Subcutaneous adipose tissue (tissue), 4 donors: ENCODE measurements around the gene PACRG. TPM values are rescaled to one million over a fixed set of nuclear protein-coding genes. Genes with fewer than 3 reads are reported as not detected.

Experiments
- CTCF ChIP-seq: fragments of 450-650 bp; IDR thresholded peaks from one replicate; pipeline ENCODE4 v1.5.1; 2016; ENCODE audit warnings: low read depth, mild to moderate bottlenecking, control low read depth, antibody characterized with exemption, moderate library complexity
- total RNA-seq, 4 donors: library from RNA; depleted of rRNA; stranded (reverse); fragments of >200 nt; gene quantifications; one replicate each; pipeline ENCODE4 v1.1.0, GENCODE V29; 2016

Gene PACRG
- total RNA-seq, 4 donors from 2014 or later = 0.34 TPM; not detected in 3

- TF ChIP-seq CTCF = no peak
These were observed 18.3 kb upstream of the PACRG start for GRCh38 chr6:162709431-162709830.

GRCh38 chr6:162710419-162710818 is 17.4 kb upstream of the PACRG start:
- TF ChIP-seq CTCF = no peak

GRCh38 chr6:162710936-162711335 is 16.8 kb upstream of the PACRG start:
- no peak for TF ChIP-seq CTCF

- no peak for TF ChIP-seq CTCF
These were observed 16.4 kb upstream of the PACRG start for GRCh38 chr6:162711376-162711775.

GRCh38 chr6:162712694-162713093 is 15.1 kb upstream of the PACRG start:
- no peak for TF ChIP-seq CTCF

GRCh38 chr6:162713974-162714780 is 13.6 kb upstream of the PACRG start:
- TF ChIP-seq CTCF = no peak

GRCh38 chr6:162715601-162716000 is 12.2 kb upstream of the PACRG start:
- TF ChIP-seq CTCF = no peak
